GM23248 (cell line): Measurements from ENCODE around the gene COL26A1.

Source experiments
- EZH2 ChIP-seq: fragments of 200-600 bp; sonication (generic); IDR thresholded peaks from 2 replicates; pipeline ENCODE4 v1.6.1; 2018; ENCODE audit warnings: antibody characterized with exemption, mild to moderate bottlenecking; ENCODE audit not compliant: insufficient read depth, poor library complexity, severe bottlenecking
- EZH2phosphoT487 ChIP-seq: fragments of 200-600 bp; sonication (generic); IDR thresholded peaks from 2 replicates; pipeline ENCODE4 v1.6.1; 2018; ENCODE audit warnings: antibody characterized with exemption, moderate library complexity, mild to moderate bottlenecking, low read depth; ENCODE audit not compliant: insufficient read depth

DNA sequence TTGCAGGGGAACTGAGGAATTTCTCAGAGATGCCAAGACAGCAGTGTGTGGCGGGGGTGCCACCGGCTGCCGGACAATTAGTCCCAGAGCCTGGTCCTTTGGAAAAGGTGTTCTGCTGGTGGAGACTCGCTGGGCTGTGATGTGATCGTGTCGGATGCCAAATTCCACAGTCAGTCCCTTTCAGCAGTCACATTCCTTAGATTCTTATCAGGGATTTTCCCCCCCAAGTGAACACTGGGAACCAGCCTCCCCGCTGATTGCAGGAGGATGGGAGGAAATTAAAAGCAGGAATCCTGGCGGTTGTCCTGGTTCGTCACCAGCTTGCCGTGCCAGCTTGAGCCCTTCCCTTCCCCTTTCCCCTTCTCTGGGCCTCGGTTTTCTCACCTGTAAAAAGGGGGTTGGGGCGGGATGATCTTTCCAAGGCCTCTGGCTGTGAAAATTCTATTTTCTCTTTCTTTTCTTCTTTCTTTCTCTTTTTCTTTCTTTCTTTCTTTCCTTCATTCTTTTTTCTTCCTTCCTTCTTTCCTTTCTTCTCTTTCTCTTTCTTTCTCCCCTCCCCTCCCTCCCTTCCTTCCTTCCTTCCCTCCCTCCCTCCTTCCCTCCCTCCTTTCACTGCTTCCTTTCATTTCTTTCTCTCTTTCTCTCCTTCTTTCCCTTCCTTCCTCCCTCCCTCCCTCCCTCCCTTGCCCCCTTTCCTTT, 39.6 kb downstream of the COL26A1 start:
- TF ChIP-seq EZH2 (no peak), EZH2phosphoT487 (no peak)
